Body of pancreas (tissue), 4 donors: Measurements from ENCODE around the gene TRAF3. TPM values are rescaled to one million over a fixed set of nuclear protein-coding genes. Genes with fewer than 3 reads are reported as not detected.

Experiments
- ATAC-seq: fragments of 150-250 bp; one replicate; pipeline ENCODE4 v1.9.1; 2016
- DNase-seq, 4 donors: peaks; one replicate each; pipeline ENCODE4 v3.0.0-alpha.2; 2019
- H3K27ac ChIP-seq, 4 donors: fragments of 200-600 bp; sonication (generic); 1 replicate in 3 of 4; 2 replicates in 1 of 4; pipeline versions ENCODE4 v1.5.1 to v1.6.1; 2016 to 2019; ENCODE audit warnings: mild to moderate bottlenecking in 1 of 4, mixed read lengths in 1 of 4, moderate library complexity in 1 of 4
- H3K27me3 ChIP-seq, 2 donors: fragments of 200-600 bp; sonication (generic); one replicate each; pipeline ENCODE4 v1.6.0; 2016; ENCODE audit warnings: mild to moderate bottlenecking in 1 of 2
- H3K36me3 ChIP-seq, 2 donors: fragments of 200-600 bp; sonication (generic); replicated peaks in 1 of 2; 2 replicates each; pipeline ENCODE4 v1.5.1; 2016; ENCODE audit warnings: low read depth in 2 of 2; ENCODE audit not compliant: insufficient read depth in 1 of 2
- H3K4me1 ChIP-seq: fragments of 200-600 bp; sonication (generic); one replicate; pipeline ENCODE4 v1.6.0; 2016
- H3K4me3 ChIP-seq, 2 donors: fragments of 200-600 bp; sonication (generic); 1 replicate in 1 of 2; 2 replicates in 1 of 2; pipeline ENCODE4 v1.5.1; 2016 to 2019
- H3K9me3 ChIP-seq, 3 donors: fragments of 200-600 bp; sonication (generic); 1 replicate in 2 of 3; 2 replicates in 1 of 3; pipeline ENCODE4 v1.5.1; 2016
- POLR2A ChIP-seq, 3 donors: fragments of 450-650 bp; IDR thresholded peaks; one replicate each; pipeline ENCODE4 v1.6.1; 2016; ENCODE audit warnings: antibody characterized with exemption in 3 of 3, mild to moderate bottlenecking in 2 of 3
- whole genome bisulfite sequencing, 2 donors: methylation state at CpG; one replicate each; pipeline ENCODE4 v1.1.5; 2017; 5-methylcytosine and 5-hydroxymethylcytosine counted together
- intact Hi-C: fragments of 100-400 bp; cut with DNase I; formaldehyde crosslinking; loops from one replicate; pipeline ENCODE4 v1.15.1; 2023
- total RNA-seq, 2 donors: library from RNA; depleted of rRNA; stranded (reverse); fragments of >200 nt; gene quantifications; one replicate each; pipeline ENCODE4 v1.1.0, GENCODE V29; 2016
- TF ChIP-seq, protein P1 (sequence below), 7 experiments: fragments of 450-650 bp in 4 of 7; fragments of 200-600 bp in 3 of 7; sonication (generic) in 3 of 7; IDR thresholded peaks; one replicate each; pipeline ENCODE4 v1.5.1; 2016 to 2019; ENCODE audit warnings: antibody characterized with exemption in 7 of 7

The TRAF3 gene
- total RNA-seq, 2 donors from 2014 or later, result 10.4 to 22.7 TPM

DNA sequence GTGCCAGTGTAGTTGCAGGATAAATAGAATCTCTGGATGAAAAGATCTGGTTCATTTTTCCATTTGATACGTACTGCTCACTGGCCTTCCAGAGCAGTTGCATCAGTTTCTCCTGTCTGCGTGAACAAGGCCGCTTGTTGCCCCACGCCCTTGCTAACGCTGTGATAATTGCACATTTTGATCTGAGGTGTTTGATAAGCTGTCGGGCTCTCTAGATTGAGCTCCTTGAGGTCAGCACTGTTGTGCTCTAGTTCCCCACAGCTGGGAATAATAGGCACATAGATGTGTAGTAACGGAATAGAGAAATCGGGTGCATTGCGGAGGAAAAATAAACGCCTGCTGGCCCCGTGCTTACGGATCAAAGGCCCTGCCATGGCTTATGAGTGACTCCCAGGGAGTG lies 42.8 kb upstream of the TRAF3 start:
- DNase-seq, result no peak
- H3K4me3 ChIP-seq, result no peak overlapping the region
- no peaks in the 10 kb centered on the region for H3K36me3 ChIP-seq

GRCh38 chr14:102736956-102737355 lies 40.3 kb upstream of the TRAF3 start:
- H3K27me3 ChIP-seq, result no peaks in the 10 kb centered on the region
- no peak overlapping the region for H3K4me3 ChIP-seq
- peaks cover 0 to 13% (median 0%) of the 10 kb centered on the region in 3 donors for H3K9me3 ChIP-seq
- intact Hi-C loops, result no loop called here
- DNase-seq (no peak), ATAC-seq (no peak)
- 83 to 84% methylated on average over 1 to 3 of the region's 3 CpGs for WGBS, 2 donors
- no peaks in the 10 kb centered on the region for H3K4me1 ChIP-seq
- TF ChIP-seq, protein P1, sequence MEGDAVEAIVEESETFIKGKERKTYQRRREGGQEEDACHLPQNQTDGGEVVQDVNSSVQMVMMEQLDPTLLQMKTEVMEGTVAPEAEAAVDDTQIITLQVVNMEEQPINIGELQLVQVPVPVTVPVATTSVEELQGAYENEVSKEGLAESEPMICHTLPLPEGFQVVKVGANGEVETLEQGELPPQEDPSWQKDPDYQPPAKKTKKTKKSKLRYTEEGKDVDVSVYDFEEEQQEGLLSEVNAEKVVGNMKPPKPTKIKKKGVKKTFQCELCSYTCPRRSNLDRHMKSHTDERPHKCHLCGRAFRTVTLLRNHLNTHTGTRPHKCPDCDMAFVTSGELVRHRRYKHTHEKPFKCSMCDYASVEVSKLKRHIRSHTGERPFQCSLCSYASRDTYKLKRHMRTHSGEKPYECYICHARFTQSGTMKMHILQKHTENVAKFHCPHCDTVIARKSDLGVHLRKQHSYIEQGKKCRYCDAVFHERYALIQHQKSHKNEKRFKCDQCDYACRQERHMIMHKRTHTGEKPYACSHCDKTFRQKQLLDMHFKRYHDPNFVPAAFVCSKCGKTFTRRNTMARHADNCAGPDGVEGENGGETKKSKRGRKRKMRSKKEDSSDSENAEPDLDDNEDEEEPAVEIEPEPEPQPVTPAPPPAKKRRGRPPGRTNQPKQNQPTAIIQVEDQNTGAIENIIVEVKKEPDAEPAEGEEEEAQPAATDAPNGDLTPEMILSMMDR (IDR thresholded peaks at IDR 0.05), result no peak
- no peak for TF ChIP-seq POLR2A (IDR thresholded peaks at IDR 0.05)
- H3K27ac ChIP-seq, result no peak overlapping the region
- no peaks in the 10 kb centered on the region for H3K36me3 ChIP-seq

More for the DNA sequence above, 42.8 kb upstream of the TRAF3 start:
- Histone ChIP-seq H3K4me1 (no peaks in the 10 kb centered on the region), H3K9me3 (no peaks in the 10 kb centered on the region), H3K27ac (no peak overlapping the region), H3K27me3 (no peaks in the 10 kb centered on the region)
- ATAC-seq, result no peak
- WGBS, 2 donors, result 90 to 94% methylated on average over 12 of the region's 12 CpGs
- no peak for TF ChIP-seq POLR2A (IDR thresholded peaks at IDR 0.05)
- TF ChIP-seq, protein P1 (IDR thresholded peaks at IDR 0.05), result no peak
- intact Hi-C loops, result no loop called here

DNA sequence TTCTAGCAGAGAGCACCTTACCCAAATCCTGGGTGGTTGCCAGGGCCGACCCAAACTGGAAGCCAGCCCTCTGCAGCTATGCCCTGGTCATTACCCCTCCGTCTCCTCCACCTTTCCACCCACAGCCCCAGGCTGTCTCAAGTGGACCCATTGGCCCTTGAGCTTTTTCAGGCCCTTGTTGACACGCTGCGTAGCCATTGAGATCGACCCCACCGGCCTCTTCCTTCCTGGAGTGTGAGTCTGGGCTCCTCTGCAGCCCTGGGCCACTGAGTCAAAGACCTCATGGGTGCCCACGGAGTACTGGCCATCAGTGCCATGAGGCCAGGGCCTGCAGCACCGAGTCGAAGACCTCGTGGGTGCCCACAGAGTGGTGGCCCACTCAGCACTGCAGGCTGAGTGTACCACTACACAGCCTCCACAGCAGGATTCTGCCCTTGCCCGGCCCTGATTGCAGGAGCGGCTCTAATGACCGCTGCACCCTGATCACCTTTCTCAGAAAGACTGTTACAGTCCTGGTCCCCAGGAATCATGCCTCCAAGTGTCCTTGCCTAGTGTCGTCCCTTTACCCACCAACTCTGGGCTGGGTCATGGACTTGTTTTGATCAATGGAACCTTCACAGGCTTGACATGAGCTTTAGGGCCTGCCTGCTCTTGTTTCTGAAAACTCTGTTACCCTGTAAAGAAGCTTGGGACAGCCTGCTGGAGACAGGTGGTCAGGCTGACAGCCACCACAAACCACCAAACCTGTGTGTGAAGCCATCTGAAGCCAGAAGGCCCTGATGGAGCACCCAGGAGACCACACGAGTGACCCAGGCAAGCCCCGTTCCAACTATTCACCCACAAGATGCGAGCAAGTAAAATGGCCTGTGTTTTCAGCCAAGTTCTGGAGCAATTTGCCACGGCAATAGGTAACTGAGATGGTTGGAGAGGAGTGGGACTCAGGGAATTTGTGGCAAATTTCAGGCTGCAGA lies 39.6 kb upstream of the TRAF3 start:
- no peak for TF ChIP-seq POLR2A (IDR thresholded peaks at IDR 0.05)
- peaks cover 0 to 14% (median 0%) of the 10 kb centered on the region in 3 donors for H3K9me3 ChIP-seq
- WGBS, 2 donors, result 89 to 93% methylated on average over 12 to 13 of the region's 18 CpGs
- H3K27me3 ChIP-seq, result no peaks in the 10 kb centered on the region
- DNase-seq (no peak), ATAC-seq (no peak)
- H3K4me1 ChIP-seq, result no peaks in the 10 kb centered on the region
- H3K27ac ChIP-seq, result no peak overlapping the region
- no peak overlapping the region for H3K4me3 ChIP-seq
- no peaks in the 10 kb centered on the region for H3K36me3 ChIP-seq
- intact Hi-C loops, result no loop called here

- TF ChIP-seq POLR2A (IDR thresholded peaks at IDR 0.05), result no peak
- TF ChIP-seq, protein P1 (IDR thresholded peaks at IDR 0.05), result no peak
- no peak overlapping the region for H3K27ac ChIP-seq
- intact Hi-C loops, result no loop called here
- DNase-seq (no peak), ATAC-seq (no peak)
- H3K4me1 ChIP-seq, result no peaks in the 10 kb centered on the region
- peaks cover 0 to 14% (median 0%) of the 10 kb centered on the region in 3 donors for H3K9me3 ChIP-seq
- 90 to 92% methylated on average over 6 to 11 of the region's 11 CpGs for WGBS, 2 donors
- no peaks in the 10 kb centered on the region for H3K36me3 ChIP-seq
- H3K27me3 ChIP-seq, result no peaks in the 10 kb centered on the region
- no peak overlapping the region for H3K4me3 ChIP-seq
These were observed 38.7 kb upstream of the TRAF3 start for GRCh38 chr14:102738373-102739189.

- WGBS, 2 donors, result 75 to 87% methylated on average over 2 to 3 of the region's 3 CpGs
- Histone ChIP-seq H3K36me3 (no peaks in the 10 kb centered on the region), H3K27ac (no peak overlapping the region), H3K9me3 (peaks cover 0 to 14% (median 0%) of the 10 kb centered on the region in 3 donors), H3K4me1 (no peaks in the 10 kb centered on the region), H3K4me3 (no peak overlapping the region), H3K27me3 (no peaks in the 10 kb centered on the region)
- intact Hi-C loops, result no loop called here
- DNase-seq, result no peak
- no peak for TF ChIP-seq POLR2A (IDR thresholded peaks at IDR 0.05)
- TF ChIP-seq, protein P1 (IDR thresholded peaks at IDR 0.05), result no peak
- ATAC-seq, result no peak
These were observed 38.1 kb upstream of the TRAF3 start for GRCh38 chr14:102739190-102739469.
